Embryonic facial prominence (tissue), 1 donor: Measurements from ENCODE around the gene GLE1.
A peak's percentile ranks its signal among the peaks of the same experiment; 100 is the strongest.

ENCODE experiments used
- DNase-seq: peaks from one replicate; pipeline ENCODE4 v3.0.0-alpha.2; 2016; ENCODE audit errors: extremely low spot score

The GLE1 gene, protein sequence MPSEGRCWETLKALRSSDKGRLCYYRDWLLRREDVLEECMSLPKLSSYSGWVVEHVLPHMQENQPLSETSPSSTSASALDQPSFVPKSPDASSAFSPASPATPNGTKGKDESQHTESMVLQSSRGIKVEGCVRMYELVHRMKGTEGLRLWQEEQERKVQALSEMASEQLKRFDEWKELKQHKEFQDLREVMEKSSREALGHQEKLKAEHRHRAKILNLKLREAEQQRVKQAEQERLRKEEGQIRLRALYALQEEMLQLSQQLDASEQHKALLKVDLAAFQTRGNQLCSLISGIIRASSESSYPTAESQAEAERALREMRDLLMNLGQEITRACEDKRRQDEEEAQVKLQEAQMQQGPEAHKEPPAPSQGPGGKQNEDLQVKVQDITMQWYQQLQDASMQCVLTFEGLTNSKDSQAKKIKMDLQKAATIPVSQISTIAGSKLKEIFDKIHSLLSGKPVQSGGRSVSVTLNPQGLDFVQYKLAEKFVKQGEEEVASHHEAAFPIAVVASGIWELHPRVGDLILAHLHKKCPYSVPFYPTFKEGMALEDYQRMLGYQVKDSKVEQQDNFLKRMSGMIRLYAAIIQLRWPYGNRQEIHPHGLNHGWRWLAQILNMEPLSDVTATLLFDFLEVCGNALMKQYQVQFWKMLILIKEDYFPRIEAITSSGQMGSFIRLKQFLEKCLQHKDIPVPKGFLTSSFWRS

GRCh38 chr9:128504485-128505413 lies at the start of gene GLE1:
Gene GLE1, plus strand, starts transcription at chr9:128504719. Its CDS starts 87 bp downstream, at chr9:128504806.
- DNase-seq: peak; percentile 88

DNA sequence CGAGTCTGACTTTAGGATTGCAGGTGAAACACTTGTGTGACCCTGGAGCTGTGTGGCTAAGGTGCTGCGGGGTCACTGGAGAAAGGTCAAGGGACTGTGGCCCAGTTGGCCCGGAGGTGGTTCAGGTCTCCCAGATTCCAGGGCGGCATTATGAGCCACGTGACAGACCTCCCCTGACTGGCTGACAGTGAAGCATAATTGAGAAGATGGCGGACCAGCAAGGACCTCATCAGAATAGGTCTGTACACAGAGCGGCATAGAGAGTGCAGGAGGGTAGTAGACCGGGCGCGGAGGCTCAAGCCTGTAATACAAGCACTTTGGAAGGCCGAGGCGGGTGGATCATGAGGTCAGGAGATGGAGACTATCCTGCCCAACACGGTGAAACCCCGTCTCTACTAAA lies 49.5 kb upstream of the GLE1 start:
- no peak for DNase-seq

GRCh38 chr9:128455849-128456612 lies 48.5 kb upstream of the GLE1 start, which contains the start of gene ODF2:
Gene ODF2, plus strand, starts transcription at chr9:128456006. Its CDS starts 86 bp downstream, at chr9:128456092.
- peak; percentile 89 for DNase-seq

DNA sequence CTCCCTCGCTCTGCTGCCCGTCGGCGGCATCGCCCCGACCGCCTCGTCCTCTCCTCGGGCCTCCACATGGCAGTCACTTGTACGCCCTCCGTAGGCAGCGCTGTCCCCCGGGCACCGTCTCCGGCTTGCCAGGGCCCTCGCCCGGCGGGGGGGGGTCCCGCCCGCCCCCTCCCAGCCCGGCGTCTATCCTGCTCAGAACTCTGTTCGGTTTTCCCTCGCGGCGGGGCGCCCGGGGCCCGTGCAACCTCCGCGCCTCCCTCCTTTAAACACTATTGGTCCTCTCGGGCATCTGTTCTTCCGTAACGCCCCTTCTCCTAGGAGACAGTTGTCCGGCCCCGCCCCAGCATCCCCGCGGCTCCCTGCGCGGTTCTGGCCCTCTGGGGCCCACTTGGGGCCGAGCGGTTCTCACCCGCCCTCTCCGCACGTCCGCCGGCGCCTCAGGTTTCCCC lies 47.9 kb upstream of the GLE1 start:
- DNase-seq: no peak

DNA sequence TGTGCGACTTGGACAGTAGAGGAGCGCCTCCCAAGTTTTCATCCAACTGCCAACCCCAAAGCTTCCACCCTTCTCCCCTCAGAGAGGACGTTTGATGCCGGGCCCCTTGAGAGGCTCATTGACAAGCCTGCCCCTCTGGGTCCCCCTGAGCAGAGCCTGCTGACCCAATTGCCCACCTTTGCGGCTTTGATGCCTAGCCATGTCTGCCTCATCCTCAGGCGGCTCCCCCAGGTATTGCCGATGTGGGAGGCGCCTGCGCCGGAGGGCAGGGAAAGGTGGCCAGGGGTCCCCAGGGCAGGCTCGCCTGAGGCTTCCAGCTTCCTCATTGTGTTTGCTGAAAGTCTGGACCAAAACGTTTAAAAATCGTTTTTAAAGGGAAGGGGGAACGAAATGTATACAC lies 47.3 kb upstream of the GLE1 start:
- DNase-seq: no peak

- DNase-seq: no peak
Observed at GRCh38 chr9:128459011-128459410, 45.5 kb upstream of the GLE1 start.

DNA sequence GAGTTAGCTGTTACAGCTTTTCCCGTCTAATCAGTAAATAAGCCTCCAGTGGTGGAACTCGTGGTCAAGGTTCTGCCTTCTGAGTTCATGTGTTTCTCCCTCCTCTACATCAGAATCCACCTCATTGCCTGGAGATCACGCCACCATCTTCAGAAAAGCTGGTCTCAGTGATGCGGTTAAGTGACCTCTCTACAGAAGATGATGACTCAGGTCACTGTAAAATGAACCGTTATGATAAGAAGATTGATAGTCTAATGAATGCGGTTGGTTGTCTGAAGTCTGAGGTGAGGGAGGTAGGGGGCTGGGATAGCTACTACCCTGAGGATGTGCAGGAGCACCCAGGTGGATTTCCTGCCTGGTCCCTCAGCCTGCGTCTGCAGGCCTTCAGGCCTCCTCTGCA lies 35.4 kb upstream of the GLE1 start:
- DNase-seq: no peak

DNA sequence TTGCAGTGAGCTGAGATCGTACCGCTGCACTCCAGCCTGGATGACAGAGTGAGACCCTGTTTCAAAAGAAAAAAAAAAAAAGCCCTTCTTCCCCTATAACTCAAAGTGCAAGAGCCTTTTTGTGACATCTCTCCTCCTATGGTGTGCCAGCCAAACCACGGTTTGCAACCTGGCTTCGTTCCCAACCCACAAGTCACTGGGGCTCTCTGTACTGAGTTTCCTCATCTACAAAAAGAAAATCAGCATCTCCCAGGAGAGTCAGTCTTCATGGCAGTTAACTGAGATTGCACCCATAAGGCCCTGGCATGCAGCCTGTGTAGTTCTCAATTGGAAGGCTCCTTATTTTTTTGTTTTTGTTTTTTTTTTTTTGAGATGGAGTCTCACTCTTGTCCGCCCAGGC lies 34.0 kb upstream of the GLE1 start:
- no peak for DNase-seq

DNA sequence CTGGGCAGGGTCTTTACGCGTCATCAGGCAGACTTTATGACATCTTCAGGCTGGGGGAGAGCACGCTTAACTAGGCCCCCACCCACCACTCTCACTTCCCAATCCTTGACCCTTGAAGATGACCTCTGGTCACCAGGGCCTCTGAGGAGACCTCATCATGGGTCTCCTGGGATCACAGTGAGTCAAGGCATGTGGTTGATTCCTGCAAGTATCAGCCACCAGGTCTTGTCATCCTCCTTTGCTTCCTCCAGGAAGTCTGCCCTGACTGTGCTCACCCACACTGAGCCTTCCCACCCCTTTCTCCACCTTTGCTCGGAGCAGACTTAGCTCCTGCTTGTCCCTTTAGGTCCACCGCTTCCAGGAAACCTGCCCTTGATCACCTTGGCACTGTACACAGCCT lies 31.4 kb upstream of the GLE1 start:
- no peak for DNase-seq

- no peak for DNase-seq
Observed at GRCh38 chr9:128475867-128476266, 28.7 kb upstream of the GLE1 start.

- no peak for DNase-seq
Observed at GRCh38 chr9:128479262-128479661, 25.3 kb upstream of the GLE1 start.

GRCh38 chr9:128481561-128481960 lies 23.0 kb upstream of the GLE1 start:
- DNase-seq: no peak

- no peak for DNase-seq
Observed at GRCh38 chr9:128482186-128482585, 22.3 kb upstream of the GLE1 start.

GRCh38 chr9:128484686-128485413 lies 19.7 kb upstream of the GLE1 start:
- DNase-seq: no peak

DNA sequence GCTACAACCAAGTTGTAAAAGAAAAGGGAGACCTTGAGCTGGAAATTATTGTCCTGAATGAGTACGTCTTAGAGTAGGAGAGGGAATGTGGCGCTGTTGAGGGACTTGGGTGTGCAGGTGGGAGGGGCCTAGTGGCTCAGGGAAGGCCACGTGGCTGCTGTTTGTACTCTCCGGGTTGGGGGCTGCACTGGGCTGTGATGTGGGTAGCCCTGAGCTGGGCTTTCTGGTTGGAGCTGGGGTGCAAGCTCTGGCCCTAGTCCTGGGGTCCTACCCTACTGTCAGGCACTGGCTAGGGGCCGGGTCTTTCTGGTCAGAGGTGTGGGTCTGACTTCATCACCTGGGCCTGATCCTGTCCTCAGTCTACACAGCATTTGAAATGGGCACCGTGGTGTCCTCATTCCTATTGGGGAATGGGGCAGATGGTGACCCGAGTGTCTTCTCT lies 19.1 kb upstream of the GLE1 start:
- no peak for DNase-seq

- no peak for DNase-seq
Observed at GRCh38 chr9:128486201-128486600, 18.3 kb upstream of the GLE1 start.

GRCh38 chr9:128493424-128493823 lies 11.1 kb upstream of the GLE1 start:
- DNase-seq: no peak

DNA sequence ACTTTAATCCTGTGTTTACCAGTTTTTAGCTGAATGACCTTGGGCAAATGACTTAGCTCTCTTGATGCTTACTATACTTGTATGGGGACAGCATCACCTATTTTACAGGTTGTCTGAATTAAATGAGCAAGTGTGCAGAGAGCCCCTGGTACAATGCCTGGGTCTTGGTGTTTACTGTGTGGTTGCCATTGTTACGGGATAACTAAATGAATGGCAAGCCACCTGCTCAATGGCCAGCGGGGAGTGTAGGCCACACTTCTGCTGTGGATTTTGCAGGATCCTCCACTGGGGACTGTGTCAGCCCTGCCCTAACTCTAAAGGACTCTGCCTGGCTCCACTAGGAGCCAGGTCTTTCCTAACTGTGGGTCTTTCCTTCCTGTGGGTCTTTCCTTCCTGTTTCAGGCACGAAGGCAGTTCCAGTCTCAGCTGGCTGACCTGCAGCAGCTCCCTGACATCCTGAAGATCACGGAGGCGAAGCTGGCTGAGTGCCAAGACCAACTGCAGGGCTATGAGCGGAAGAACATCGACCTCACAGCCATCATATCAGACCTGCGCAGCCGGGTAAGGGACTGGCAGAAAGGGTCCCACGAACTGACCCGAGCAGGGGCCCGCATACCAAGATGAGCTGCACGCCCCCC lies 10.3 kb upstream of the GLE1 start:
- no peak for DNase-seq

DNA sequence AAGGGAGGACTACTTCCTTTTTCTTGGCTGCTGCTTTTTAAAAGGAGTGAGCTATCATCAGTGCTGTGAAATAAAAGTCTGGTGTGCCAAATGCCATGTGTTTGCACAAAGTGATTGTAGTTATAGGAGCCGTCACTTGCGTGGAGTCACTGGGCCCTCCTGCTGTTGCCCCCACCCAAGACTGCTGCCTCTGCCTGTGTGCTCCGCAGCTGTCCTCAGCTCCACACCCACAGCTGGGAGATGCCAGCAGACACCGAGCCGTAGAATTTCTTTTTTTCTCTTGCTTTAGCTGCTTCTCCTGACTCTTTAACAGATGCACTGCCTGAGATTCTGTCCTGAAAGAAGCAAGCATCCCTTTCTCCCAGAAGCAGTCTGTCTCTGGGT lies 9.8 kb upstream of the GLE1 start:
- no peak for DNase-seq

- no peak for DNase-seq
Observed at GRCh38 chr9:128495296-128495695, 9.2 kb upstream of the GLE1 start.
